ENCODE results near the gene HYAL1.

DNA sequence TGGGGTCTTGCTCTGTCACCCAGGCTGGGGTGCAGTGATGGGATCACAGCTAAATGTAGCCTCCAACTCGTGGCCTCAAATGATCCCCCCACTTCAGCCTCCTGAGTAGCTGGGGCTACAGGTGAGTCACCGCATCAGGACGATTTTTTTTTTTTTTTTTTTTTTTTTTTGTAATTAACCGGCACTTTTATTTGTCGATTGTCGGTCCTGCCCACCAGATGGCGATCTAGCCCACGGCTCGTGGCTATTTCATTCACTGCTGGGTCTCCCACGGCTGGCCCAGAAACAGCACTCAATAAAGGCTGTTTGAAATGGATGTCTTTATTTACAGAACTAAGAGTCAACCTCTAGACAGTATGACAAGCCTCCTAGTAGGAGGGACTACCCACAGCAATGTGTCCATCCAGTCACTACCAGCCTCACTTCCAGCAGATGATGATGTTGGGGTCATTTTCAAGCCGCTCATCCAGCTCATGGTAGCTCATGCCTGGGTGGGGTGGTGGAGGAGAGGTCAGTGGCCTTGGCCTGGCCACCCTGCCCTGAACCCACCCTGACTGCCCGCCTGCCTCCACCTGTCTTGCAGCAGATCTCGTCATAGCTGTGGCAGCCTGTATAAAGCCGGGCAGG lies 43.9 kb upstream of the HYAL1 start:
- TF ChIP-seq, protein P1, sequence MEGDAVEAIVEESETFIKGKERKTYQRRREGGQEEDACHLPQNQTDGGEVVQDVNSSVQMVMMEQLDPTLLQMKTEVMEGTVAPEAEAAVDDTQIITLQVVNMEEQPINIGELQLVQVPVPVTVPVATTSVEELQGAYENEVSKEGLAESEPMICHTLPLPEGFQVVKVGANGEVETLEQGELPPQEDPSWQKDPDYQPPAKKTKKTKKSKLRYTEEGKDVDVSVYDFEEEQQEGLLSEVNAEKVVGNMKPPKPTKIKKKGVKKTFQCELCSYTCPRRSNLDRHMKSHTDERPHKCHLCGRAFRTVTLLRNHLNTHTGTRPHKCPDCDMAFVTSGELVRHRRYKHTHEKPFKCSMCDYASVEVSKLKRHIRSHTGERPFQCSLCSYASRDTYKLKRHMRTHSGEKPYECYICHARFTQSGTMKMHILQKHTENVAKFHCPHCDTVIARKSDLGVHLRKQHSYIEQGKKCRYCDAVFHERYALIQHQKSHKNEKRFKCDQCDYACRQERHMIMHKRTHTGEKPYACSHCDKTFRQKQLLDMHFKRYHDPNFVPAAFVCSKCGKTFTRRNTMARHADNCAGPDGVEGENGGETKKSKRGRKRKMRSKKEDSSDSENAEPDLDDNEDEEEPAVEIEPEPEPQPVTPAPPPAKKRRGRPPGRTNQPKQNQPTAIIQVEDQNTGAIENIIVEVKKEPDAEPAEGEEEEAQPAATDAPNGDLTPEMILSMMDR (IDR thresholded peaks at IDR 0.05), result peak in 2 of 3 donors; percentile 31 to 61
- TF ChIP-seq POLR2A (IDR thresholded peaks at IDR 0.05) (no peak), POLR2AphosphoS5 (IDR thresholded peaks at IDR 0.05) (no peak)

Measured in breast epithelium (tissue), 3 donors.